Activated CD8-positive, alpha-beta memory T cell treated with anti-CD3 and anti-CD28 coated beads, Interleukin-2, amount 10 ng/mL, durations not matched to agents 7 days and 5 days (primary cell): ENCODE measurements around the gene UNC13B. TPM values are rescaled to one million over a fixed set of nuclear protein-coding genes. Genes with fewer than 3 reads are reported as not detected.
"Not testable (repeated sequence)": the region's sequence is repeated elsewhere in the genome, so short reads cannot be mapped to it uniquely, and the experiment has no call there.

Source experiments
- ATAC-seq: fragments of 150-1000 bp; cut with Tn5 transposase; one replicate; pipeline ENCODE4 v1.10.0; 2021; ENCODE audit warnings: moderate library complexity
- CTCF ChIA-PET: fragments of 350-600 bp; sonication (Branson Sonifier 250); formaldehyde crosslinking; loops from one replicate; lab custom pipeline; 2021; ENCODE audit warnings: antibody characterized with exemption; lab: Charles Lee
- DNase-seq: peaks from one replicate; pipeline ENCODE4 v3.0.0-alpha.2; 2020
- H3K27ac Mint-ChIP-seq: one replicate; pipeline ENCODE4 v1.8.0; 2021; ENCODE audit warnings: mild to moderate bottlenecking, mixed read lengths
- H3K27me3 Mint-ChIP-seq: one replicate; pipeline ENCODE4 v1.8.0; 2021; ENCODE audit warnings: mixed read lengths
- H3K36me3 Mint-ChIP-seq: one replicate; pipeline ENCODE4 v1.8.0; 2021; ENCODE audit warnings: mild to moderate bottlenecking, mixed read lengths
- H3K4me1 Mint-ChIP-seq: one replicate; pipeline ENCODE4 v1.8.0; 2021; ENCODE audit warnings: mixed read lengths
- H3K4me3 Mint-ChIP-seq: one replicate; pipeline ENCODE4 v1.8.0; 2021; ENCODE audit warnings: mild to moderate bottlenecking, moderate library complexity, mixed read lengths
- H3K9me3 Mint-ChIP-seq: one replicate; pipeline ENCODE4 v1.8.0; 2022; ENCODE audit warnings: low read depth, mixed read lengths
- total RNA-seq, 2 experiments: library from RNA; stranded (reverse); gene quantifications; one replicate each; pipeline ENCODE4 v1.2.3, GENCODE V29; 2021

Gene UNC13B
- total RNA-seq, 2 experiments from 2014 or later, result 0.94 to 1.2 TPM

GRCh38 chr9:35211854-35212253, 50.0 kb downstream of the UNC13B start:
- Mint-ChIP-seq H3K4me3 (no peak overlapping the region), H3K9me3 (peaks cover 2% of the 10 kb centered on the region), H3K27me3 (no peaks in the 10 kb centered on the region), H3K4me1 (no peaks in the 10 kb centered on the region), H3K36me3 (no peaks in the 10 kb centered on the region), H3K27ac (no peak overlapping the region)
- CTCF ChIA-PET, result no interaction called here
- ATAC-seq (no peak), DNase-seq (no peak)

GRCh38 chr9:35220659-35221338, 59.0 kb downstream of the UNC13B start:
- no peak overlapping the region for H3K4me3 Mint-ChIP-seq
- H3K36me3 Mint-ChIP-seq, result no peaks in the 10 kb centered on the region
- no peaks in the 10 kb centered on the region for H3K4me1 Mint-ChIP-seq
- CTCF ChIA-PET, result no interaction called here
- DNase-seq (no peak), ATAC-seq (no peak)
- H3K27me3 Mint-ChIP-seq, result peaks cover 5% of the 10 kb centered on the region
- H3K9me3 Mint-ChIP-seq, result peaks cover 4% of the 10 kb centered on the region
- H3K27ac Mint-ChIP-seq, result no peak overlapping the region

DNA sequence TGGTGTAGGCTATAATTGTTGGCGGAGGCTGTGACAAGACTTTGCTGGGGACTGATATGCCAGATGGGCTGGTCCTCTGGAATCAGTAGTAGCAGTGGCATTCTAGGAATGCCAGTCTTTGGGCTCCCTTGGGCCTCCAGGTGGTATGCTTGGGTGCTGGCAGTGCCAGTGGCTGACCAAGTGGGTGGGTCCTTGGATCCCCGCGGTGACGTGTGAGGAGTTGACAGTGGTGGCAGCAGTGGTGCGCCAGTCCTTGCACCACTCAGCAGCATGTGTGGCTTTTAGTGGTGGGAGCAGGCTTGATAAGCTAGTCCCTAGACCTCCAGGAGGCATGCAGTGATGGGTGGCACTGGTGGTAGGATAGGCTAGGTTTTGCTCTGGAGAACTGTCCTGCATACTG, 63.9 kb downstream of the UNC13B start:
- no peaks in the 10 kb centered on the region for H3K4me1 Mint-ChIP-seq

DNA sequence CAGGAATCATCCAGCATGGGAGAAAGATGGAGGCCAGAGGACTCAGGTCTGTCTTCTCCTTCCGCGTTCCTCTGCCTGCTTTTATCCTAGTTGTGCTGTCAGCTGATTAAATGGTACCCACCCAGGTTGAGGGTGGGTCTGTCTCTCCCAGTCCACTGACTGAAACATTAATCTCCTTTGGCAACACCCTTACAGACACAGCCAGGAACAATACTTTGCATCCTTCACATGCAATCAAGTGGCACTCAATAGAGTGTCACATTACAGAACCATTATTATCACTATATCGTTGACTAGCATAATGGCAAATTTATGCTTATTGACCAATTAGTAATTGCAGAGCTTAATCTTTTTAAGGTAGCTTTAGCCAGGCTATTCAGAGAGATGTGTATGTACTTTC, 64.8 kb downstream of the UNC13B start:
- DNase-seq, result no peak
- no peak overlapping the region for H3K4me3 Mint-ChIP-seq
- CTCF ChIA-PET, result no interaction called here
- H3K27me3 Mint-ChIP-seq, result no peaks in the 10 kb centered on the region
- peaks cover 4% of the 10 kb centered on the region for H3K9me3 Mint-ChIP-seq
- no peak overlapping the region for H3K27ac Mint-ChIP-seq
- ATAC-seq, result no peak
- no peaks in the 10 kb centered on the region for H3K36me3 Mint-ChIP-seq
- H3K4me1 Mint-ChIP-seq, result no peaks in the 10 kb centered on the region

More for the DNA sequence above, 63.9 kb downstream of the UNC13B start:
- no peaks in the 10 kb centered on the region for H3K36me3 Mint-ChIP-seq
- H3K9me3 Mint-ChIP-seq, result peaks cover 4% of the 10 kb centered on the region
- no peak overlapping the region for H3K27ac Mint-ChIP-seq
- H3K4me3 Mint-ChIP-seq, result no peak overlapping the region
- DNase-seq (no peak), ATAC-seq (no peak)
- CTCF ChIA-PET, result no interaction called here
- H3K27me3 Mint-ChIP-seq, result peaks cover 5% of the 10 kb centered on the region

- CTCF ChIA-PET, result no interaction called here
- Mint-ChIP-seq H3K27ac (no peak overlapping the region), H3K27me3 (no peaks in the 10 kb centered on the region), H3K9me3 (peaks cover 4% of the 10 kb centered on the region), H3K4me3 (no peak overlapping the region), H3K36me3 (no peaks in the 10 kb centered on the region), H3K4me1 (no peaks in the 10 kb centered on the region)
- DNase-seq (no peak), ATAC-seq (no peak)
Observed at GRCh38 chr9:35227284-35227683, 65.5 kb downstream of the UNC13B start.

DNA sequence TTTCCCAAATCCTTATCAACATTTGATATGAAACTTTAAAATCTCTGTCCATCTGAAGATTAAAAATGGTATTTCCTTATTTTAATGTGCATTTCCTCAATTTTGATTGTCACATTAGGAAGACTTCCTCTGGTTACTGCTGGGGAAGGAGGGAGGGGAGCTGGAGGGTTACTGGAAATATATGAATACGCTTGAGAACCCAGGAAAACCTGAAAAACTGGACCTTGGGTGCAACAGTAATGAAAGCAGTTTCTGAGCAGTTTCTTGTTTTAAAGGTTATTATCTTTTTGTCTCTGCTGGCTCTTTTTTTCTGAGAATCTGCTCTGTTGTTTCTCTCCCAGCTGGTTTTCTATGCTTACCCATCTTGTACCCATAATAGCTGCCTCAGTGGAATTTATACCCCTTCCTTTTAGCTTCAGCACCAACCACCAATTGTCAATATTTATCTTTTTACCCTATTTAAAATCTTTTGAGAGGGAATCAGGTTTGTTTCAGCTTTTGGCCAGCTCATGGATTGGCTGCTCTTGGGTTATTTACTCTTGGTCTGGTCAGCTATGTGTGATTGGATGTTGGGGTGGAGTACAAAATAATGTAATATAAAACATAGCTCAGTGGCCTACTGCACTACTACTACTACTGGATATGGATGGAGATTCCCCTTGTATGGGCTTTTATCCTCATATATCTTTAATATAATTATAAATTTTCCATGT, 67.4 kb downstream of the UNC13B start:
- no peaks in the 10 kb centered on the region for H3K4me1 Mint-ChIP-seq
- H3K27me3 Mint-ChIP-seq, result peaks cover 4% of the 10 kb centered on the region
- ATAC-seq (no peak), DNase-seq (no peak)
- no peak overlapping the region for H3K27ac Mint-ChIP-seq
- H3K4me3 Mint-ChIP-seq, result no peak overlapping the region
- CTCF ChIA-PET, result interaction anchor here (0.7 kb wide), 1 partner anchor 78 kb away, joined by 3 read pairs; no protein-coding TSS in a partner anchor
- H3K36me3 Mint-ChIP-seq, result no peaks in the 10 kb centered on the region
- H3K9me3 Mint-ChIP-seq, result no peaks in the 10 kb centered on the region

GRCh38 chr9:35229779-35230143, 68.0 kb downstream of the UNC13B start:
- no peak overlapping the region for H3K4me3 Mint-ChIP-seq
- DNase-seq, result no peak
- ATAC-seq, result no peak
- CTCF ChIA-PET, result no interaction called here
- H3K4me1 Mint-ChIP-seq, result no peaks in the 10 kb centered on the region
- no peaks in the 10 kb centered on the region for H3K36me3 Mint-ChIP-seq
- H3K27ac Mint-ChIP-seq, result no peak overlapping the region
- H3K27me3 Mint-ChIP-seq, result peaks cover 4% of the 10 kb centered on the region
- no peaks in the 10 kb centered on the region for H3K9me3 Mint-ChIP-seq

- CTCF ChIA-PET, result no interaction called here
- H3K4me1 Mint-ChIP-seq, result no peaks in the 10 kb centered on the region
- no peak for ATAC-seq
Observed at GRCh38 chr9:35232867-35233544, 71.2 kb downstream of the UNC13B start.

DNA sequence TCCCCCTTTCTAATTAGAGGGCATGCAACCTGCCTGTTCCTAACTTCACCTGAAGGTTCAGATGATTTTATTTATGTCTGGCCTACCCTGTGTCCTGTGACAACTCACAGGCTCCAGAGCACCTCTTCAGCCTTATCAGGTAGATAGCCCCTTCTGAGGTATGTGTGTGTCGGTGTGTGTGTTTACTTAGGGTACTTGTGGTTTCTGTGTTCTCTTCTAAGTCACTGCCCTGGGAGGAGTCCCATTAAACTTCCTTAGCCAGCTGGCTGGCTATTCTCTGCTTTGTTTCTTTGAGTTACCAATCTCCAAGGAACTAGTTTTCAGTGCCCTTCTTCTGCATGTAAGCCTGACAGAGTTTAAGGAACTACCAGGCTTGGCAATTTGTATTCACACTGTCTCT, 74.9 kb downstream of the UNC13B start:
- H3K4me3 Mint-ChIP-seq, result no peak overlapping the region
- peaks cover 14% of the 10 kb centered on the region for H3K27me3 Mint-ChIP-seq
- CTCF ChIA-PET, result no interaction called here
- no peaks in the 10 kb centered on the region for H3K36me3 Mint-ChIP-seq
- DNase-seq (no peak), ATAC-seq (no peak)
- no peaks in the 10 kb centered on the region for H3K9me3 Mint-ChIP-seq
- no peaks in the 10 kb centered on the region for H3K4me1 Mint-ChIP-seq
- no peak overlapping the region for H3K27ac Mint-ChIP-seq

More at GRCh38 chr9:35232867-35233544, 71.2 kb downstream of the UNC13B start:
- no peak for DNase-seq
- no peaks in the 10 kb centered on the region for H3K36me3 Mint-ChIP-seq
- H3K9me3 Mint-ChIP-seq, result no peaks in the 10 kb centered on the region
- no peak overlapping the region for H3K27ac Mint-ChIP-seq
- peaks cover 10% of the 10 kb centered on the region for H3K27me3 Mint-ChIP-seq
- H3K4me3 Mint-ChIP-seq, result no peak overlapping the region

GRCh38 chr9:35237311-35237710, 75.5 kb downstream of the UNC13B start:
- ATAC-seq, result no peak
- Mint-ChIP-seq H3K36me3 (no peaks in the 10 kb centered on the region), H3K9me3 (no peaks in the 10 kb centered on the region), H3K4me1 (no peaks in the 10 kb centered on the region), H3K27me3 (peaks cover 18% of the 10 kb centered on the region), H3K27ac (no peak overlapping the region), H3K4me3 (no peak overlapping the region)
- CTCF ChIA-PET, result no interaction called here
- DNase-seq, result no peak

DNA sequence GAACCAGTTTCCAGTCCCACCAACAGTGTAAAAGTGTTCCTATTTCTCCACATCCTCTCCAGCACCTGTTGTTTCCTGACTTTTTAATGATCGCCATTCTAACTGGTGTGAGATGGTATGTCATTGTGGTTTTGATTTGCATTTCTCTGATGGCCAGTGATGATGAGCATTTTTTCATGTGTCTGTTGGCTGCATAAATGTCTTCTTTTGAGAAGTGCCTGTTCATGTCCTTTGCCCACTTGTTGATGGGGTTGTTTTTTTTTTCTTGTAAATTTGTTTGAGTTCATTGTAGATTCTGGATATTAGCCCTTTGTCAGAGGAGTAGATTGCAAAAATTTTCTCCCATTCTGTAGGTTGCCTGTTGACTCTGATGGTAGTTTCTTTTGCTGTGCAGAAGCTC, 84.1 kb downstream of the UNC13B start:
- H3K36me3 Mint-ChIP-seq, H3K9me3 Mint-ChIP-seq, H3K4me1 Mint-ChIP-seq, CTCF ChIA-PET, H3K4me3 Mint-ChIP-seq, H3K27ac Mint-ChIP-seq, DNase-seq, ATAC-seq: not testable (repeated sequence)
- peaks cover 42% of the 10 kb centered on the region for H3K27me3 Mint-ChIP-seq

DNA sequence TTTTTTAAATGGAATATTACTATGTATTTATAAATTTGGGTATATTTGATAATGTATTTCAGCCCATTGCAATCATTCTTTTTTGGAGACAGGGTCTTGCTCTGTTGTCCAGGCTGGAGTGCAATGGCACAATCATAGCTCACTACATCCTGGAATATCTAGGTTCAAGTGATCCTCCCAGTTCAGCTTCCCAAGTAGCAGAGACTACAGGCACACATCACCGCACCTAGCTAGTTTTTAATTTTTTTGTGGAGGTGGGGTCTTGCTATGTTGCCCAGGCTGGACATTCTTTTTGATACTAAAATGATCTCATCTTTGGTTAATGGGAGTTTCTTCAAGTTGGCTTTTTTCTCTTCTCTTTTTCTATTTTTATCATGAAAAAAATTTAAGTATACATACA, 91.3 kb downstream of the UNC13B start:
- DNase-seq (no peak), ATAC-seq (no peak)
- CTCF ChIA-PET, result no interaction called here
- Mint-ChIP-seq H3K36me3 (no peaks in the 10 kb centered on the region), H3K9me3 (no peaks in the 10 kb centered on the region), H3K4me3 (no peak overlapping the region), H3K4me1 (peaks cover 2% of the 10 kb centered on the region), H3K27ac (no peak overlapping the region), H3K27me3 (peaks cover 21% of the 10 kb centered on the region)

- ATAC-seq (no peak), DNase-seq (no peak)
- H3K36me3 Mint-ChIP-seq, result no peaks in the 10 kb centered on the region
- H3K9me3 Mint-ChIP-seq, result no peaks in the 10 kb centered on the region
- H3K27me3 Mint-ChIP-seq, result peaks cover 11% of the 10 kb centered on the region
- H3K4me1 Mint-ChIP-seq, result peaks cover 4% of the 10 kb centered on the region
- CTCF ChIA-PET, result no interaction called here
- H3K27ac Mint-ChIP-seq, result no peak overlapping the region
- H3K4me3 Mint-ChIP-seq, result no peak overlapping the region
Observed at GRCh38 chr9:35254237-35254636, 92.4 kb downstream of the UNC13B start.
